ENCODE data around the gene RAB27A.

DNA sequence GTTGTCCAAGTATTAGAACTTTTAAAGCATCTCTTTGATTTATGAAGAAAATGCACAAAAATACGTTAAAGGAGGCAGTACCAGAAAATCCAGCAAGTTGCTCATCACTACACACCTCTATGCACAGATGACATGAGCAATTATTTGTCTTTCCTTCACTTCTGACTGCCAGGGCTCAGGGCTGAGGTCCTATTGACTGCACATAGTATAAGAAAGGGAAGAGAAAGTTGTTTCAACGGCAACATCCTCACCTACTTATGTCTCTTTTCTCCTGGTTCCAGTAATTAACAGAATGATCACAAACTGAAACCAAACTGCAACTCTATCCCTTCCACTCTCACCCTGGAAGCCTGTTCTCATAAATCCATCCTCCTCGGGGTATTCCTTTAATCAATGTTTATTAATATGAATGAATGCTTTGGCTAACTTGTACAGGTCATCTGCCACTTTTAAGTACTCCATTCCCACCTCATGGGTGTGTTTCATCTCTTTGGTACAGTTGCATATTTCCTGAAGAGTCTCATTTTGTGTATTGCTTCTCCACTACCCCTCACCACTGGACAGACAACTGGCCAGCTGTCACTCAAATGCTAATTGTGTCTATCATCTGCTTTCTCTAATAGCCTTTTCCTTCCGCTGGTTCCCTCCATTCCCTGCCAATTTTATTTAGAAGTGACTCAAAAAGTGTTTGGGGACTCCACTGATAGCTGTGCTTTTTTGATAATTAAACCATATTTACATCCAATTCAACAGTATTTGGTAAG is 34.5 kb downstream of the RAB27A start:
- TF ChIP-seq, protein P1, sequence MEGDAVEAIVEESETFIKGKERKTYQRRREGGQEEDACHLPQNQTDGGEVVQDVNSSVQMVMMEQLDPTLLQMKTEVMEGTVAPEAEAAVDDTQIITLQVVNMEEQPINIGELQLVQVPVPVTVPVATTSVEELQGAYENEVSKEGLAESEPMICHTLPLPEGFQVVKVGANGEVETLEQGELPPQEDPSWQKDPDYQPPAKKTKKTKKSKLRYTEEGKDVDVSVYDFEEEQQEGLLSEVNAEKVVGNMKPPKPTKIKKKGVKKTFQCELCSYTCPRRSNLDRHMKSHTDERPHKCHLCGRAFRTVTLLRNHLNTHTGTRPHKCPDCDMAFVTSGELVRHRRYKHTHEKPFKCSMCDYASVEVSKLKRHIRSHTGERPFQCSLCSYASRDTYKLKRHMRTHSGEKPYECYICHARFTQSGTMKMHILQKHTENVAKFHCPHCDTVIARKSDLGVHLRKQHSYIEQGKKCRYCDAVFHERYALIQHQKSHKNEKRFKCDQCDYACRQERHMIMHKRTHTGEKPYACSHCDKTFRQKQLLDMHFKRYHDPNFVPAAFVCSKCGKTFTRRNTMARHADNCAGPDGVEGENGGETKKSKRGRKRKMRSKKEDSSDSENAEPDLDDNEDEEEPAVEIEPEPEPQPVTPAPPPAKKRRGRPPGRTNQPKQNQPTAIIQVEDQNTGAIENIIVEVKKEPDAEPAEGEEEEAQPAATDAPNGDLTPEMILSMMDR (IDR thresholded peaks at IDR 0.05) = no peak
- TF ChIP-seq POLR2A (IDR thresholded peaks at IDR 0.05) = no peak

Data from body of pancreas (tissue), 4 donors.